Gastroesophageal sphincter (tissue), 3 donors: ENCODE measurements around the gene MRPS26.

Experiments
- CTCF ChIP-seq, 4 experiments: fragments of 200-600 bp in 2 of 4; fragments of 450-650 bp in 2 of 4; sonication (generic) in 1 of 4; IDR thresholded peaks; one replicate each; pipeline ENCODE4 v1.5.1; 2017 to 2019; ENCODE audit warnings: antibody characterized with exemption in 4 of 4, mild to moderate bottlenecking in 2 of 4, moderate library complexity in 2 of 4
- EP300 ChIP-seq: sonication (generic); formaldehyde crosslinking; IDR thresholded peaks from one replicate; pipeline ENCODE4 v1.6.1; 2017; ENCODE audit warnings: antibody characterized with exemption, mild to moderate bottlenecking

- no peak for TF ChIP-seq CTCF (IDR thresholded peaks at IDR 0.05)
- no peak for TF ChIP-seq EP300
Observed at GRCh38 chr20:3014179-3014578, 31.7 kb upstream of the MRPS26 start.
